ENCODE measurements around the gene TREML4. TPM values are rescaled to one million over a fixed set of nuclear protein-coding genes. Genes with fewer than 3 reads are reported as not detected.

Gene TREML4
- total and polyA plus RNA-seq, 9 of the 15 experiments (the other 6 are each of a cell fraction or from before 2014, with no cell fraction given): not detected

GRCh38 chr6:41228616-41229015 lies 467 bp downstream of the TREML4 start (continued):
- TF ChIP-seq ZBTB7A (IDR thresholded peaks at IDR 0.05; ENCODE audit: borderline replicate concordance, control insufficient read depth, low read depth, low read length) (no peak), HDGF (IDR thresholded peaks at IDR 0.05) (no peak), PHTF2 (CRISPR knock-in tag; IDR thresholded peaks at IDR 0.05) (no peak), ARID1B (IDR thresholded peaks at IDR 0.05) (no peak), TCF3 (CRISPR knock-in tag; IDR thresholded peaks at IDR 0.05) (no peak), GABPB2 (CRISPR knock-in tag; conservative IDR thresholded peaks at IDR 0.05) (no peak), POLR2A (conservative IDR thresholded peaks at IDR 0.05) (no peak), STAT5B (CRISPR knock-in tag; IDR thresholded peaks at IDR 0.05) (no peak), ZNF518B (CRISPR knock-in tag; IDR thresholded peaks at IDR 0.05) (no peak), ZBED1 (IDR thresholded peaks at IDR 0.05) (no peak), ZNF57 (CRISPR knock-in tag; IDR thresholded peaks at IDR 0.05) (no peak), SIRT6 (IDR thresholded peaks at IDR 0.05; ENCODE audit: low read depth, low read length) (no peak), ZNF133 (CRISPR knock-in tag; IDR thresholded peaks at IDR 0.05) (no peak), ZNF165 (CRISPR knock-in tag; IDR thresholded peaks at IDR 0.05; ENCODE audit: borderline replicate concordance) (no peak)
- TF ChIP-seq, protein P1, sequence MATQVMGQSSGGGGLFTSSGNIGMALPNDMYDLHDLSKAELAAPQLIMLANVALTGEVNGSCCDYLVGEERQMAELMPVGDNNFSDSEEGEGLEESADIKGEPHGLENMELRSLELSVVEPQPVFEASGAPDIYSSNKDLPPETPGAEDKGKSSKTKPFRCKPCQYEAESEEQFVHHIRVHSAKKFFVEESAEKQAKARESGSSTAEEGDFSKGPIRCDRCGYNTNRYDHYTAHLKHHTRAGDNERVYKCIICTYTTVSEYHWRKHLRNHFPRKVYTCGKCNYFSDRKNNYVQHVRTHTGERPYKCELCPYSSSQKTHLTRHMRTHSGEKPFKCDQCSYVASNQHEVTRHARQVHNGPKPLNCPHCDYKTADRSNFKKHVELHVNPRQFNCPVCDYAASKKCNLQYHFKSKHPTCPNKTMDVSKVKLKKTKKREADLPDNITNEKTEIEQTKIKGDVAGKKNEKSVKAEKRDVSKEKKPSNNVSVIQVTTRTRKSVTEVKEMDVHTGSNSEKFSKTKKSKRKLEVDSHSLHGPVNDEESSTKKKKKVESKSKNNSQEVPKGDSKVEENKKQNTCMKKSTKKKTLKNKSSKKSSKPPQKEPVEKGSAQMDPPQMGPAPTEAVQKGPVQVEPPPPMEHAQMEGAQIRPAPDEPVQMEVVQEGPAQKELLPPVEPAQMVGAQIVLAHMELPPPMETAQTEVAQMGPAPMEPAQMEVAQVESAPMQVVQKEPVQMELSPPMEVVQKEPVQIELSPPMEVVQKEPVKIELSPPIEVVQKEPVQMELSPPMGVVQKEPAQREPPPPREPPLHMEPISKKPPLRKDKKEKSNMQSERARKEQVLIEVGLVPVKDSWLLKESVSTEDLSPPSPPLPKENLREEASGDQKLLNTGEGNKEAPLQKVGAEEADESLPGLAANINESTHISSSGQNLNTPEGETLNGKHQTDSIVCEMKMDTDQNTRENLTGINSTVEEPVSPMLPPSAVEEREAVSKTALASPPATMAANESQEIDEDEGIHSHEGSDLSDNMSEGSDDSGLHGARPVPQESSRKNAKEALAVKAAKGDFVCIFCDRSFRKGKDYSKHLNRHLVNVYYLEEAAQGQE (IDR thresholded peaks at IDR 0.05; ENCODE audit: borderline replicate concordance): 0 out of 2 replicates have a peak, but pooled peaks have one; percentile 20
- TF ChIP-seq, protein P1 (CRISPR knock-in tag; IDR thresholded peaks at IDR 0.05; ENCODE audit: low read depth): no peak
- TF ChIP-seq, protein P2, sequence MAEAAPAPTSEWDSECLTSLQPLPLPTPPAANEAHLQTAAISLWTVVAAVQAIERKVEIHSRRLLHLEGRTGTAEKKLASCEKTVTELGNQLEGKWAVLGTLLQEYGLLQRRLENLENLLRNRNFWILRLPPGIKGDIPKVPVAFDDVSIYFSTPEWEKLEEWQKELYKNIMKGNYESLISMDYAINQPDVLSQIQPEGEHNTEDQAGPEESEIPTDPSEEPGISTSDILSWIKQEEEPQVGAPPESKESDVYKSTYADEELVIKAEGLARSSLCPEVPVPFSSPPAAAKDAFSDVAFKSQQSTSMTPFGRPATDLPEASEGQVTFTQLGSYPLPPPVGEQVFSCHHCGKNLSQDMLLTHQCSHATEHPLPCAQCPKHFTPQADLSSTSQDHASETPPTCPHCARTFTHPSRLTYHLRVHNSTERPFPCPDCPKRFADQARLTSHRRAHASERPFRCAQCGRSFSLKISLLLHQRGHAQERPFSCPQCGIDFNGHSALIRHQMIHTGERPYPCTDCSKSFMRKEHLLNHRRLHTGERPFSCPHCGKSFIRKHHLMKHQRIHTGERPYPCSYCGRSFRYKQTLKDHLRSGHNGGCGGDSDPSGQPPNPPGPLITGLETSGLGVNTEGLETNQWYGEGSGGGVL (CRISPR knock-in tag; IDR thresholded peaks at IDR 0.05): no peak
